ENCODE data around the gene AADAC. TPM values are rescaled to one million over a fixed set of nuclear protein-coding genes. Genes with fewer than 3 reads are reported as not detected.

The AADAC gene
- total RNA-seq, 3 donors from 2014 or later (not counting 1 experiment from before 2014, with no cell fraction given), result not detected

DNA sequence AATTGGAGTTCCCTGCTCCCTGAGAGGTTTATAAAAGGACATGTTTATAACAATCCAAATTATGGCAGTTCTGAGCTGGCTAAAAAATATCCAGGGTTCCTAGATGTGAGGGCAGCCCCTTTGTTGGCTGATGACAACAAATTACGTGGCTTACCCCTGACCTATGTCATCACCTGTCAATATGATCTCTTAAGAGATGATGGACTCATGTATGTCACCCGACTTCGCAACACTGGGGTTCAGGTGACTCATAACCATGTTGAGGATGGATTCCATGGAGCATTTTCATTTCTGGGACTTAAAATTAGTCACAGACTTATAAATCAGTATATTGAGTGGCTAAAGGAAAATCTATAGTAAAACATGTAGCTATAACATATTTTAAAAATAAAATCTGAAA is 13.9 kb downstream of the AADAC start:
- TF ChIP-seq CTCF (IDR thresholded peaks at IDR 0.05), result no peak
- Mint-ChIP-seq H3K27ac (no peak overlapping the region), H3K4me1 (no peaks in the 10 kb centered on the region), H3K9me3 (no peaks in the 10 kb centered on the region), H3K27me3 (ENCODE audit: low read depth in 2 of 2) (peaks cover 0 to 15% of the 10 kb centered on the region in 2 donors), H3K36me3 (no peaks in the 10 kb centered on the region), H3K4me3 (no peak overlapping the region)
- ATAC-seq (no peak), DNase-seq (no peak)
- 75% methylated on average over 1 of the region's 3 CpGs for WGBS (ENCODE audit: insufficient coverage)
- Histone ChIP-seq H3K27me3 (ENCODE audit: control insufficient read depth, insufficient read depth, low read length) (no peaks in the 10 kb centered on the region), H3K27ac (ENCODE audit: low read length) (no peak overlapping the region), H3K4me3 (ENCODE audit: low read length) (no peak overlapping the region), H3K36me3 (ENCODE audit: control insufficient read depth, insufficient read depth, low read length) (no peaks in the 10 kb centered on the region), H3K9me3 (ENCODE audit: control insufficient read depth, insufficient read depth, low read length) (no peaks in the 10 kb centered on the region), H3K4me1 (ENCODE audit: control insufficient read depth, insufficient read depth, low read length) (no peaks in the 10 kb centered on the region)
- intact Hi-C loops (cut with micrococcal nuclease), result no loop called here

GRCh38 chr3:151835751-151836525 is 22.0 kb downstream of the AADAC start:
- Histone ChIP-seq H3K36me3 (ENCODE audit: control insufficient read depth, insufficient read depth, low read length) (no peaks in the 10 kb centered on the region), H3K27ac (ENCODE audit: low read length) (no peak overlapping the region), H3K27me3 (ENCODE audit: control insufficient read depth, insufficient read depth, low read length) (no peaks in the 10 kb centered on the region), H3K4me3 (ENCODE audit: low read length) (no peak overlapping the region), H3K4me1 (ENCODE audit: control insufficient read depth, insufficient read depth, low read length) (peaks cover 3% of the 10 kb centered on the region), H3K9me3 (ENCODE audit: control insufficient read depth, insufficient read depth, low read length) (no peaks in the 10 kb centered on the region)
- DNase-seq, result no peak
- H3K27me3 Mint-ChIP-seq (ENCODE audit: low read depth in 2 of 2), result peaks cover 24 to 30% of the 10 kb centered on the region in 2 donors
- no peaks in the 10 kb centered on the region for H3K9me3 Mint-ChIP-seq
- no peak overlapping the region for H3K4me3 Mint-ChIP-seq
- 45% methylated on average over 4 of the region's 5 CpGs for WGBS (ENCODE audit: insufficient coverage)
- no peak for ATAC-seq
- H3K36me3 Mint-ChIP-seq, result no peaks in the 10 kb centered on the region
- no peak for TF ChIP-seq CTCF (IDR thresholded peaks at IDR 0.05)
- intact Hi-C loops (cut with micrococcal nuclease), result loop anchor here (2.0 to 5.0 kb wide), 3 partner anchors 545 to 679 kb away; no protein-coding TSS in a partner anchor
- no peak overlapping the region for H3K27ac Mint-ChIP-seq
- H3K4me1 Mint-ChIP-seq, result no peaks in the 10 kb centered on the region

DNA sequence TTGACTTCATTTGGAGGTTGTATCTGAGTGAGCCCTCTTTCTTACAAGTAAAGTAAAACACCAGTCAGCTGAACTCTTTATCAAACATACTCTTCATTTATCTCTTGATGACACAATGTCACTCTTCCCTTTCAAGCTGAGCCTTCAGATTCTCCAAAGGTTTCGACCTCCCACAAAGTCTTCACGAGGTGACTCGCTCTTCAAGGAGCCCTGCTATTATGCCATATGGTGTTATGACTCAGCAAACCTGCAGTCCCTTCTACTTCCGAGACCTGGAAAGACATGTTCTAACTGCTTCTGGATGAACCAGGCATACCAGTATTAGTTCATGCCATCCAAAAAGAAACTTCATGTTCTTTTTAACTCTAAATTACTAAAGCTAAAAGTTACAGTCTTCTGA is 23.1 kb downstream of the AADAC start:
- H3K27me3 ChIP-seq (ENCODE audit: control insufficient read depth, insufficient read depth, low read length), result no peaks in the 10 kb centered on the region
- H3K27ac ChIP-seq (ENCODE audit: low read length), result no peak overlapping the region
- no peaks in the 10 kb centered on the region for H3K9me3 ChIP-seq (ENCODE audit: control insufficient read depth, insufficient read depth, low read length)
- H3K9me3 Mint-ChIP-seq, result no peaks in the 10 kb centered on the region
- no peaks in the 10 kb centered on the region for H3K36me3 ChIP-seq (ENCODE audit: control insufficient read depth, insufficient read depth, low read length)
- TF ChIP-seq CTCF (IDR thresholded peaks at IDR 0.05), result no peak
- WGBS (ENCODE audit: insufficient coverage), result 56% methylated on average over 4 of the region's 4 CpGs
- intact Hi-C loops (cut with micrococcal nuclease), result loop anchor here (2.0 to 5.0 kb wide), 3 partner anchors 546 to 680 kb away; no protein-coding TSS in a partner anchor
- no peaks in the 10 kb centered on the region for H3K36me3 Mint-ChIP-seq
- H3K4me3 ChIP-seq (ENCODE audit: low read length), result no peak overlapping the region
- DNase-seq (no peak), ATAC-seq (no peak)
- H3K27ac Mint-ChIP-seq, result no peak overlapping the region
- no peak overlapping the region for H3K4me3 Mint-ChIP-seq
- no peaks in the 10 kb centered on the region for H3K4me1 Mint-ChIP-seq
- peaks cover 24 to 30% of the 10 kb centered on the region in 2 donors for H3K27me3 Mint-ChIP-seq (ENCODE audit: low read depth in 2 of 2)
- H3K4me1 ChIP-seq (ENCODE audit: control insufficient read depth, insufficient read depth, low read length), result peaks cover 3% of the 10 kb centered on the region

Data from natural killer cell (primary cell).